SH-SY5Y (cell line): ENCODE data around the gene LARGE1.

Source experiments
- GATA2 ChIP-seq: IDR thresholded peaks from 2 replicates; pipeline ENCODE4 v1.6.1; 2011; ENCODE audit warnings: mild to moderate bottlenecking, low read depth, low read length
- GATA3 ChIP-seq: IDR thresholded peaks from 2 replicates; pipeline ENCODE4 v1.6.1; 2011; ENCODE audit warnings: low read depth, mild to moderate bottlenecking, low read length, moderate library complexity

GRCh38 chr22:33518405-33518804 lies 401.9 kb downstream of the LARGE1 start:
- TF ChIP-seq GATA2 (no peak), GATA3 (no peak)
